Stimulated activated CD8-positive, alpha-beta memory T cell treated with anti-CD3 and anti-CD28 coated beads, Interleukin-4, amount 100 ng/mL, for 1 hour (primary cell): ENCODE results near the gene OR13J1.
"Not testable (repeated sequence)": the region's sequence is repeated elsewhere in the genome, so short reads cannot be mapped to it uniquely, and the experiment has no call there.

Source experiments
- DNase-seq, 2 donors: peaks; one replicate each; pipeline ENCODE4 v3.0.0-alpha.2; 2020; ENCODE audit warnings: low read depth in 2 of 2, low spot score in 1 of 2

The OR13J1 gene

GRCh38 chr9:35870351-35870923 is at the start of gene OR13J1:
Gene OR13J1, minus strand, starts transcription at chr9:35870401. Its CDS starts 0 bp downstream, at chr9:35870401.
- no peak for DNase-seq

- DNase-seq, result no peak
Measured at GRCh38 chr9:35919212-35920008, 49.2 kb upstream of the OR13J1 start.

DNA sequence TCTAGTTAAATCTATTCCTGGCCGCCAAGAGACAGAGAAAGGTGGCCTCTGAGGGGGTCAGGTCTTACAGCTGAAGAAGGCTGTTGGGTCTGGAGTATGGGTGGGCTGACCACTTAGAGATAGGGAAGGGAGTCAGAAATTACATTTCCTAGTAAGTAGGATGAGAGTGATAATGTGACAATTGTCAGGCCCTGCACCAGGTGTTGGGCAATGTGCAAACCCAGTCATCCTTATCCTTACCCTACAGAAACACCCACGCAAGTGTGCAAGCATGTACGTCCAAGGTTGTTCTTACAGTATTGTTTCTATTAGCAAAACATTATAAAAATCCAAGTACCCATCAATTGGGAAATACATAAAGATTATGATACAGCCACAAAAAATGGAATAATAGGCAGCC is 48.6 kb upstream of the OR13J1 start:
- DNase-seq, result no peak

- no peak for DNase-seq
Measured at GRCh38 chr9:35917261-35917660, 47.1 kb upstream of the OR13J1 start.

GRCh38 chr9:35915681-35916294 is 45.6 kb upstream of the OR13J1 start:
- DNase-seq, result no peak

GRCh38 chr9:35914301-35914807 is 44.2 kb upstream of the OR13J1 start:
- DNase-seq, result no peak

- DNase-seq, result not testable (repeated sequence)
Measured at GRCh38 chr9:35913429-35913828, 43.2 kb upstream of the OR13J1 start.

DNA sequence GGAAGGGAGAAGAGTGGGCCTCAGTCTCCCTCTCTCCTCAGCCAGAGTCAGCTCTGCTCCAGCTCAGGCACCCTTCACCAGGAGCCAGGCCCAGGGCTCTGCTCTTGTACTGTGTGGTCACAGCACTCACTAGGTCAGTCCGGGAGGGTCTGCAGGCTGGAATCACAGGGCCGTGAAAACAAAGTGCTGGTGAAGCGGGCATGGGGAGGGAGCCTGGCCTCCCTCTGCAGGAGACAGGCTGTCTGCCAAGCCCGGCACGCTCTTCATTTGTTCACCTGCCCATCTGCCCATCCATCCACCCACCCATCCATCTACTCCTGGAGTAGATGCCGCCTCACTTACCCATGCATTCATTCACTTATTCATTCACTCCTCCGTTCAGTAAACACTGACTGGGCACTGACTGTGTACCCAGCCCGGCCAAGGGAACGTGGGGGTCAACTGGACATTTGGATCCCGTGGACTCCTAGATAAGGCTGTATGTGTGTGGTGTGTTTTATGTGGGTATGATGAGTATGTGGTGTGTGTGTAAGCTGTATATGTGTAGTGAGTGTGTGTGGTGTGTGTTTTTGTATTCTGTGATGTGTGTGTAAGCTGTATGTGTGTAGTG is 42.7 kb upstream of the OR13J1 start:
- DNase-seq, result no peak

DNA sequence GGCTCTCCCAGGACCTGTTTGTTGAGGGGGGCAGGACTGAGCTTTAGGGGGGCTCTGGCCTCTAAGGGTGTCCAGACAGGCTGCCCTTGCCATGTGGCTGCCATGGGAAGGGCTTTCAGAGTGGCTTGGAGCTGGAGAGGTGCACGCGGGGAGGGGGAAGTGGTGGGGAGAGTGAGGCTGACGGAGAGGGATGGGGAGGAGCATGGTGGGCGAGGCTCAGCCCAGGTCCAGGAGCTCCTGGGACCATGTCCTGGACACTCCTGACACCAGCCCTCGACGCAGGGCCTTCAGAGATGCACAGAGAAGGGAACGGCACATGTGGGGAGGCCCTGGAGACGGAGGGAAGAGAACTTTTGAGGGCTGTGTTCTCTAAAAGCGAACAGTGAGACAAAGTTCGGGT is 41.5 kb upstream of the OR13J1 start:
- DNase-seq, result no peak

DNA sequence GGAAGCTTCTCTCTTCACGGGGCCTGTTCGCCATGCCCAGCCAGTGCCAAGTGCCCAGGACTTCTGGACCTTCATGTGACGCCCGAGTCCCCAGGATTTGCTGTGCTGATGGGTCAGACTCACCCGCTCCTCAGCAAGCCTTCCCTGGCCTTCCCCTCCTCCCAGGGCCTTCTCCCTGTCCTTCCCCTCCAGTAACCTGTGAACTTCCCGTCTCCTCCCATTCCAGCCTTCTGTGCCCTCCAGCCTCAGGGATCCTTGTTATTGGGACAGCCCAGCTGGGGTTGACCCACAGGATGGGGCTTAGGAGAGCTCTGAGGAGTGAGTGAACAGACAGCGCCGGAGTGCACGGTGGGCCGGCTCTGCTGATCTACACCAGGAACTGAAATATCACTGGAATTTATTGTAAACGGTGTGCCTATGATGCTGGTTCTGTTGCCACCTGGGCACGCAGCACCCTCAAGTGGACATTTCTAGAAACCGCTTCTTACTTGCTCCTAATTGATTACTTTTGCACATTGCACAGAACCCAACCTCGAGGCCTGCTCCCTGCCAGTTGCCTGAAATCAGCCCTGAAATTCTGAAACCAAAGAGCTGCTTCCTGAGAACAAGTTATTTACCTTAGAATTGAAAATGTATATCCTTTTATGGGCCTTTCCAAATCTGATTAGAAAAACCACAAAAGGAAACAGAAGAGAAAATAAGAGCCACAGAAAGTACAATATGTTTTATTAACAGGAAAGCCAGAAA is 40.6 kb upstream of the OR13J1 start:
- no peak for DNase-seq

DNA sequence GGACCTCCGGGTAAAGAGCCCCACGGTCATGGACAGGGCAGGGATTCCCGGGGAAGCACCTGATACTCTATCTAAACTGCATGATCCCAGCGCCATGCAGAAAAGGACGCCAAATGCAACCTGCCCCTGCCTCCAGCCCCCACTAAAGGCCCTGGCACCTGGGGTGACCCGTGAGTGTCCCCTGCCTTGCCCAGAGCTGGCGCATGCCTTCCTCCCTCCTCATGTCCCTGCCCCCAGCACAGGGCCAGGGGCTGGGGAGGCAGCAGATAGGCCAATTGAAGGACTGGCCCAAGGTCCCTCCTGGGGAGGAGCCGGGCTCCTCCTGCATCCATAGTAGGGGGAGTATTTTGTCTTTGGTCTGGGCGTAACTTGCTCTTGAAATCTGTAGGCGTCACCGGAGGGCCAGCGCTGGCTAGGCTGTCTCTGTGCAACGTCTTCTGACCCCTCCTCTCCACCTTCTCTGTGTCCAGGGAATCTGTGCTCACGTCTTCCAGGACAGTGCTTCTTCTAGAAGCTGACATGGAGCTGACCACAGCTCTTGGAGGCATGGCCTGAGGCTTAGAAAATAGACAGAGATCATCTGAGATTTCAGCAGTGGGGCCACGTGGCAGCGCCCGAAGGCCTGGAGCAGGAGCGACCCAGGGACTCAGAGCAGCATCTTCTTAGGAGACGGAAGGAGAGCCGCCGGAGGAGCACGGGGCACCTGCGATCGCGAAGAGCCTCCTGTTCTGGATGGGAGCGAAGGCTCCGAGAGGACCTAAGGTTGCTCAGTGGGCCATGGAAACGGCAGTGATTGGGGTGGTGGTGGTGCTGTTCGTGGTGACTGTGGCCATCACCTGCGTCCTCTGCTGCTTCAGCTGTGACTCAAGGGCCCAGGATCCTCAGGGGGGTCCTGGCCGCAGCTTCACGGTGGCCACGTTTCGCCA is 39.7 kb upstream of the OR13J1 start:
- no peak for DNase-seq

- no peak for DNase-seq
Measured at GRCh38 chr9:35909274-35909673, 39.1 kb upstream of the OR13J1 start, which contains the start of gene SPAAR. Gene SPAAR, plus strand, starts transcription at chr9:35909490. Its CDS starts 974 bp downstream, at chr9:35910464.

DNA sequence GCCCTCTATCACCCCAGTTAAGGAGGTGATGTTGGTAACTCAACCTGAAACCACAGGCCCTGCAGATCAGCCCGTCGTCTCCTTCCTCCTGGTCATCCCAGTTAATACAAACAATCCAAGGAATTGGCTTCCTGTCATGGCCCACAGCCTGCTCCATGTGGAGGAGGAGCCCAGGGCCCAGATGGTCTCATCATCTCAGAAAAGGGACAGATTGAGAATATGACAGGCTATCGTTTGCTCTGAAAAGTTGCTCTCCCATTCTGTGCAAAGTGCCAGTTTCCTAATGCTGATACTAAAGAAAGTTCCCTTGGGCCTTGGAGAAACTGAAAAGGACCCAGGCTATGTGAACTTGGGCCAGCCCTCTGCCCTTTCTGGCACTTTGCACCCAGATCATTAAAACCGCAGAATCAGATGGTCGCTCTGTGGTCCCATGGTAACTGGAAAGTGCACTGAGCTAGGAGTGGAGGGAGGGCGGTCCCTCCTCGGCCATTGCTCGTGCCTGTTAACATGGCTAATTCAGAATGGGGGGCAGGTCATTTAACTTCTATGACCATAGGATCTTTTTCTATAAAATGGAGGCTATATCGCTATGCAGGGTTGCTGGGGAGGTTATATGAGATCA is 38.4 kb upstream of the OR13J1 start:
- no peak for DNase-seq

GRCh38 chr9:35907711-35908503 is 37.7 kb upstream of the OR13J1 start:
- DNase-seq, result no peak

DNA sequence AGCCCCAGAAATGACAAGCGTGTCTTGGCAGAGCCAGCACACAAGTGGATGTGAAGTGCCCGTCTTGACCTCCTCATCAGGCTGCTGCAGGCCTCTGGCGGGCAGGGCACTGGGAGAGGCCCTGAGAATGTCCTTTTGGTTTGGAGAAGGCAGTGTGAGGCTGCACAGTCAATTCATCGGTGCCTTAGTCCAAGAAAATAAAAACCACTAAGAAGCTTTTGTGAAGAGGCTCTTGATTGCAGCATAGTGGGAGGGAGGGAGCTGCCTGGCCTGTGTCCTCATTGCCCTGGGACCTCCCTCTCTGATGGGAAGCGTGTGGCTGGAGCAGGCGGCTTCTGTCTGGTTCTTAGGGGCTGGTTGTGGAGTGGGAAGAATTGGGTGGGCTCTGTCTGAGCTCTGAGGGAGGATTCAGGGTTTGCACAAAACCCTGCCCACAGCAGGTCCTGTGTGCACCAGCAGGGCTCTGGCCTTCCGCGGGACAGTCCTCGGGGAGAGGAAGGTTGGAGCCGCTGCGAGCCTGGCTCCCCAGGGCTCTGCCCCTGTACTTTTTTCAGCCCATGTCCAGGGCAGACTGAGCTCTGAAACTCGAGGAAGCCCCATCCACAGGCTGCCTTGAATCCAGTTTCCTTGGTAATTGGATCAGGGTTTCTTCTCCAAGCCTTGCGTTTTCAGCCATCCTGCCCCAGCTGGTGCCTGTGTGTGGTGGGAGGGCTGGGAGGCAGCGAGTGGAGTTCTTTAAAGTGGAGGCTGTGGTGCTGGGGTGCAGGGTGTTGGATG is 36.9 kb upstream of the OR13J1 start:
- DNase-seq, result no peak

GRCh38 chr9:35905912-35906679 is 35.9 kb upstream of the OR13J1 start, which contains the start of gene HRCT1:
Gene HRCT1, plus strand, starts transcription at chr9:35906202. Its CDS starts 86 bp downstream, at chr9:35906288.
- no peak for DNase-seq
